ENCODE data around the gene IL19.

DNA sequence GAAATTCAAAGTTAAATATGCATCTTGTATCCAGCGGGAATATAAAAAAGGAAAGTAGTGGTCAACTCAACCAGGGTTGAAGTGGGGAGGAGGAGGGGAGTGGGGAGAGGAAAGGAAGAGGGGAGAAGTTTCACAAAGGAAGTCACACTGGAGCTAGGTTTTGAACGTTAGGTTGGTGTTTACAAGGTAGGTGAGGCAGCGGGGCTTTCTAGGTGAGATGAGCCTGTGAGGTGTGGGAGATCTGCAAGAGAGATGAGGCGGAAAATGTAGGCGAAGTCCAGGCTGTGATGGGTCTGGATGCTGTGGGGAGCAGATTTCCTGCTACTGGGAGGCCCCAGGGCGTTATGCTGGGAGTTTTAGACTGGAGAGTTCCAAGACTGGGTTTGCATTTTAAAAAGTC is 58.7 kb downstream of the IL19 start:
- TF ChIP-seq POLR2AphosphoS5 (IDR thresholded peaks at IDR 0.05; ENCODE audit: control insufficient read depth, insufficient read depth, low read depth, low read length): no peak
- TF ChIP-seq PPARD (CRISPR knock-in tag; IDR thresholded peaks at IDR 0.05): no peak
- TF ChIP-seq CTCF (IDR thresholded peaks at IDR 0.05 in 2 of 3, conservative IDR thresholded peaks at IDR 0.05 in 1 of 3; ENCODE audit: insufficient read depth in 2 of 3, low read depth in 1 of 3, low read length in 3 of 3): no peak
- no peak for TF ChIP-seq GABPA (tag; conservative IDR thresholded peaks at IDR 0.05; ENCODE audit: low read depth)

Data from K562 (cell line).